Heart right ventricle (tissue), 16 donors: ENCODE results near the gene HSPB9. TPM values are rescaled to one million over a fixed set of nuclear protein-coding genes. Genes with fewer than 3 reads are reported as not detected.

Experiments used
- ATAC-seq, 8 donors: fragments of 200-7000 bp; cut with Tn5 transposase; one replicate each; pipeline ENCODE4 v1.9.1; 2020; ENCODE audit warnings: mild to moderate bottlenecking in 8 of 8, moderate library complexity in 8 of 8, moderate number of reproducible peaks in 1 of 8
- DNase-seq, 2 donors: peaks; one replicate each; pipeline ENCODE4 v3.0.0-alpha.2; 2020
- H3K27ac ChIP-seq, 10 donors: fragments of 200-600 bp; sonication (generic) in 2 of 10; one replicate each; pipeline versions ENCODE4 v1.5.0 to v1.8.0; 2020 to 2022; ENCODE audit warnings: mild to moderate bottlenecking in 3 of 10
- H3K27me3 ChIP-seq, 7 donors: fragments of 200-600 bp; one replicate each; pipeline ENCODE4 v1.8.0; 2021 to 2022; ENCODE audit warnings: mild to moderate bottlenecking in 2 of 7
- H3K36me3 ChIP-seq, 9 donors: fragments of 200-600 bp; sonication (generic) in 1 of 9; one replicate each; pipeline versions ENCODE4 v1.5.0 to v1.8.0; 2020 to 2022; ENCODE audit warnings: mild to moderate bottlenecking in 2 of 9
- H3K4me1 ChIP-seq, 9 donors: fragments of 200-600 bp; sonication (generic) in 1 of 9; one replicate each; pipeline versions ENCODE4 v1.5.0 to v1.8.0; 2020 to 2022; ENCODE audit warnings: mild to moderate bottlenecking in 4 of 9
- H3K4me3 ChIP-seq, 10 donors: fragments of 200-600 bp; sonication (generic) in 2 of 10; one replicate each; pipeline versions ENCODE4 v1.5.0 to v1.8.0; 2020 to 2022; ENCODE audit warnings: mild to moderate bottlenecking in 7 of 10, moderate library complexity in 2 of 10
- H3K9me3 ChIP-seq, 11 donors: fragments of 200-600 bp in 10 of 11; sonication (generic) in 2 of 11; one replicate each; pipeline versions ENCODE4 v1.5.0 to v1.8.0; 2013 to 2022; ENCODE audit warnings: mild to moderate bottlenecking in 2 of 11, control low read depth in 1 of 11, moderate library complexity in 1 of 11
- WGBS, 2 donors: extraction: QIAGEN DNeasy Blood & Tissue Kit; methylation state at CpG; one replicate each; pipeline ENCODE4 v1.1.7; 2013; ENCODE audit warnings: inconsistent platforms in 1 of 2; 5-methylcytosine and 5-hydroxymethylcytosine counted together
- intact Hi-C, 10 donors: fragments of 100-400 bp; cut with DNase I; formaldehyde crosslinking; loops; one replicate each; pipeline versions ENCODE4 v1.11.1 to v1.14.2; 2022
- polyA plus RNA-seq, 2 donors: library from polyadenylated mRNA; stranded (reverse); fragments of 200-250 nt; gene quantifications; one replicate each; pipeline ENCODE4 v1.2.3, GENCODE V29; 2013
- total RNA-seq, 10 donors: library from RNA; stranded (reverse); fragmentation: NEBNext Ultra II Directional in 3 of 10; extraction: Animal tissue kit (Norgen Biotek cat#: 25700) in 3 of 10; gene quantifications; one replicate each; pipeline versions ENCODE4 v1.2.1 to v1.2.4, GENCODE V29; 2021 to 2023
- TF ChIP-seq, protein P1 (sequence below), 9 donors: fragments of 200-600 bp; sonication (generic) in 2 of 9; IDR thresholded peaks; one replicate each; pipeline versions ENCODE4 v1.5.0 to v1.8.0; 2021 to 2022; ENCODE audit warnings: antibody characterized with exemption in 9 of 9, mild to moderate bottlenecking in 5 of 9, moderate library complexity in 1 of 9
- donor health status: Arrhythmogenic right ventricular cardiomyopathy.
- donor health status: ischemic (EF 13 %, LVEDD 7.1; RV severe dilation, severe dysfunction).
- donor health status: healthy with polysubstance abuse.
- donor health status: DM: no; HTN: yes; CAD: no.
- donor health status: DM: no; HTN: no; CAD: no.
- donor health status: ischemic (EF 25% LVEDD 6.9; RV normal size, moderate dysfunction).
- donor health status: ischemic (EF 25% LVEDD 5.7; RV mildly dilated, moderate dysfunction).
- donor health status: healthy.
- donor health status: DM: yes; HTN: yes; CAD: no.
- donor health status: Ischemic cardiomyopathy.
- donor health status: ischemic (EF 35%, LVEDD 5.7; RV mildly dilated, moderate dysfunction).
- donor health status: nonischemic (EF 11% LVEDD 7.7; RV severe dilation, severe dysfunction).
- donor health status: DM: yes; HTN: yes; CAD: no.
- donor health status: PGD.
- donor health status: ischemic (EF 29% LVEDD 5.4; RV normal size, mild dysfunction).
- donor health status: nonischemic (EF 23%, LVEDD 6.1; RV moderate dilation, normal function).

HSPB9 gene
- total and polyA plus RNA-seq, 12 donors, result 0.01 to 0.29 (median 0.23) TPM; not detected in 9

DNA sequence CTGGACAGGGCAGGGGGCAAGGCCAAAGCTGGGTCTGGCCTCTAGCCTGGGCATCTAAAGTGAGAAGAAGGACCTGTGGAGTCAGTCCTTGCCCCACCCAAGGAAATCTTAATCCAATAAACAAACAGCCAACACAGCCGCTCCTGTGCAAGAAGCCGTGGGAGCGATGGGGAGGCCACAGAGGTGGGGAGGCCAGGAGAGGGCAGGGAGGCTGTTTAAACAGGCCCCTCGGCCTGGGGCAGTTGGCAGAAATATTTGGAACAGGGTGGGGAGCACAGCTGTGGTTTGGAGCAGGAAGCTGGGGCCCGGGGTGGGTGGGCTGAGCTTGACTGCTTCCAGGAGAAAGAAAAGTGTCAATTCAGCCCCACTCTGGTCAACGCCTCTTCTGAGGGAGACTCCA, 29.7 kb upstream of the HSPB9 start:
- intact Hi-C loops, result no loop called here
- no peak overlapping the region for H3K4me3 ChIP-seq
- DNase-seq (no peak), ATAC-seq (no peak)
- H3K36me3 ChIP-seq, result no peaks in the 10 kb centered on the region
- H3K9me3 ChIP-seq, result no peaks in the 10 kb centered on the region
- 72 to 76% methylated on average over 6 of the region's 6 CpGs for WGBS, 2 donors
- H3K27me3 ChIP-seq, result peaks cover 5 to 55% (median 39%) of the 10 kb centered on the region in 7 donors
- no peak overlapping the region for H3K27ac ChIP-seq
- TF ChIP-seq, protein P1, sequence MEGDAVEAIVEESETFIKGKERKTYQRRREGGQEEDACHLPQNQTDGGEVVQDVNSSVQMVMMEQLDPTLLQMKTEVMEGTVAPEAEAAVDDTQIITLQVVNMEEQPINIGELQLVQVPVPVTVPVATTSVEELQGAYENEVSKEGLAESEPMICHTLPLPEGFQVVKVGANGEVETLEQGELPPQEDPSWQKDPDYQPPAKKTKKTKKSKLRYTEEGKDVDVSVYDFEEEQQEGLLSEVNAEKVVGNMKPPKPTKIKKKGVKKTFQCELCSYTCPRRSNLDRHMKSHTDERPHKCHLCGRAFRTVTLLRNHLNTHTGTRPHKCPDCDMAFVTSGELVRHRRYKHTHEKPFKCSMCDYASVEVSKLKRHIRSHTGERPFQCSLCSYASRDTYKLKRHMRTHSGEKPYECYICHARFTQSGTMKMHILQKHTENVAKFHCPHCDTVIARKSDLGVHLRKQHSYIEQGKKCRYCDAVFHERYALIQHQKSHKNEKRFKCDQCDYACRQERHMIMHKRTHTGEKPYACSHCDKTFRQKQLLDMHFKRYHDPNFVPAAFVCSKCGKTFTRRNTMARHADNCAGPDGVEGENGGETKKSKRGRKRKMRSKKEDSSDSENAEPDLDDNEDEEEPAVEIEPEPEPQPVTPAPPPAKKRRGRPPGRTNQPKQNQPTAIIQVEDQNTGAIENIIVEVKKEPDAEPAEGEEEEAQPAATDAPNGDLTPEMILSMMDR (IDR thresholded peaks at IDR 0.05), result no peak
- H3K4me1 ChIP-seq, result peaks cover 0 to 3% (median 2%) of the 10 kb centered on the region in 9 donors

DNA sequence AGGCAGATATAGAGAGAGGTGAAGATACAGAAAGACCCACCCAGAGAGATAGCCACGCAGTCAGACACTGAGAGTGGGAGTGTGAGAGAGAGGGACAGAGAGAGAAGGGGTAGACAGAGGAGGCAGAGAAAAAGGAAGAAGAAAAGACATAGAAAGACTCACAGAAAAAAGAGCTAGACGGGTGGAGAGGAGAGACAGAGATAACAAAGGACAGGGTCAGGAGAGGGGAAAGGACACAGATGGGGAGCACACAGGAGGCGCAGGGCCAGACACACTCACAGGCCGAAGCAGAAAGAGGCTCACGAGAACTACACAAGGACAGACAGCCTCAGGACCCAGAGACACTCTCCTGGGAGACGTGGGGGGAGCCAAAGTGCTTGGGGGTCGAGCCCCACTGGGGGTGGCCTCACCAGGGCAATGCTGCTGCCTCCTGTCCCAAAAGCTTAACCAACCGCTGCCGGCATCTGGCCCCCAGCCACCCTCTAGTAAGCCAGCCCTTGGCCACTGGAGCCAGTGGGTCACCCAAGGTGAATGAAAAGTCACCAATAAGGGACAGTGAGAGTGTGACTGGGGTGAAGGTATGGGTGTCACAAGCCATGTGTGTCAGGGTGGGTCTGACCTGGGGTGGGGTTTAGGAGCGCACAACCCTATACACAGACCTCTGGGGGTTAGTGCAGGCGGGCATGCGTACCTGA, 28.1 kb upstream of the HSPB9 start:
- Histone ChIP-seq H3K27me3 (peaks cover 5 to 45% (median 32%) of the 10 kb centered on the region in 7 donors), H3K4me3 (no peak overlapping the region), H3K9me3 (no peaks in the 10 kb centered on the region), H3K27ac (no peak overlapping the region), H3K36me3 (no peaks in the 10 kb centered on the region), H3K4me1 (peaks cover 0 to 9% (median 5%) of the 10 kb centered on the region in 9 donors)
- intact Hi-C loops, result loop anchor here in 1 of 10 donors (5.0 kb wide), 2 partner anchors 32 to 132 kb away; no protein-coding TSS in a partner anchor
- TF ChIP-seq, protein P1 (IDR thresholded peaks at IDR 0.05), result no peak
- DNase-seq, result no peak
- ATAC-seq, result peak in 2 of 8 donors; percentile 24 to 44
- 79 to 85% methylated on average over 12 of the region's 12 CpGs for WGBS, 2 donors

GRCh38 chr17:42096360-42097111, 26.1 kb upstream of the HSPB9 start:
- Histone ChIP-seq H3K27ac (no peak overlapping the region), H3K4me3 (no peak overlapping the region), H3K4me1 (peaks cover 0 to 9% (median 6%) of the 10 kb centered on the region in 9 donors), H3K36me3 (no peaks in the 10 kb centered on the region), H3K9me3 (no peaks in the 10 kb centered on the region), H3K27me3 (peaks cover 5 to 39% (median 32%) of the 10 kb centered on the region in 7 donors)
- DNase-seq, result no peak
- no peak for ATAC-seq
- WGBS, 2 donors, result 58 to 63% methylated on average over 8 of the region's 8 CpGs
- TF ChIP-seq, protein P1 (IDR thresholded peaks at IDR 0.05), result no peak
- intact Hi-C loops, result loop anchor here in 1 of 10 donors (5.0 kb wide), 2 partner anchors 34 to 134 kb away; no protein-coding TSS in a partner anchor
